SK-N-MC (cell line): ENCODE measurements around the gene C17orf107.
A peak's percentile ranks its signal among the peaks of the same experiment; 100 is the strongest.
"Not testable (repeated sequence)": the region's sequence is repeated elsewhere in the genome, so short reads cannot be mapped to it uniquely, and the experiment has no call there.

ENCODE experiments used
- DNase-seq: peaks from one replicate; pipeline ENCODE4 v3.0.0-alpha.2; 2011; ENCODE audit warnings: low read depth, low spot score
- H3K27ac ChIP-seq: fragments of 200-600 bp; sonication (generic); 2 replicates; pipeline ENCODE4 v1.5.1; 2016; ENCODE audit warnings: mixed run types
- H3K36me3 ChIP-seq: fragments of 200-600 bp; sonication (generic); 2 replicates; pipeline ENCODE4 v1.6.1; 2017; ENCODE audit warnings: antibody characterized with exemption, low read length, mixed read lengths; ENCODE audit not compliant: insufficient read depth
- H3K4me3 ChIP-seq: fragments of 200-600 bp; sonication (generic); 2 replicates; pipeline ENCODE4 v1.5.1; 2016
- H3K9ac ChIP-seq: fragments of 200-600 bp; sonication (generic); 2 replicates; pipeline ENCODE4 v1.8.0; 2017; ENCODE audit warnings: mixed run types, mixed read lengths; ENCODE audit not compliant: insufficient read length
- H3K9me3 ChIP-seq: fragments of 200-600 bp; sonication (generic); 2 replicates; pipeline ENCODE4 v1.6.1; 2017; ENCODE audit warnings: low read depth, mild to moderate bottlenecking, antibody characterized with exemption, low read length, moderate library complexity, mixed read lengths
- EZH2 ChIP-seq: fragments of 200-600 bp; sonication (generic); IDR thresholded peaks from one replicate; pipeline ENCODE4 v1.6.1; 2017; ENCODE audit warnings: antibody characterized with exemption
- FOXP2 ChIP-seq: optimal IDR thresholded peaks from 2 replicates; pipeline ENCODE3; 2011; ENCODE audit warnings: mild to moderate bottlenecking, moderate library complexity; ENCODE audit not compliant: insufficient read depth; ENCODE audit errors: extremely low read length, control extremely low read depth
- POLR2AphosphoS5 ChIP-seq: IDR thresholded peaks from 2 replicates; pipeline ENCODE4 v1.6.1; 2012; ENCODE audit warnings: mild to moderate bottlenecking, low read depth, low read length, borderline replicate concordance

The C17orf107 gene

GRCh38 chr17:4901648-4902344 lies 2.5 kb downstream of the C17orf107 start:
- TF ChIP-seq EZH2 (no peak), POLR2AphosphoS5 (no peak), FOXP2 (no peak)
- no peak overlapping the region for H3K27ac ChIP-seq
- peaks cover under 1% of the 10 kb centered on the region; the same call in 1 of the 2 replicates for H3K36me3 ChIP-seq
- no peak overlapping the region for H3K4me3 ChIP-seq
- no peak for DNase-seq
- no peak overlapping the region for H3K9ac ChIP-seq
- no peaks in the 10 kb centered on the region for H3K9me3 ChIP-seq

- H3K36me3 ChIP-seq, result no peaks in the 10 kb centered on the region
These were observed 3.2 kb downstream of the C17orf107 start for GRCh38 chr17:4902540-4902939.

GRCh38 chr17:4903051-4903818 lies 3.9 kb downstream of the C17orf107 start, which contains the start of gene CHRNE:
Gene CHRNE (minus strand): TSS chr17:4903098. CDS start chr17:4903063, 35 bp downstream.
- Histone ChIP-seq H3K36me3 (no peaks in the 10 kb centered on the region), H3K27ac (no peak within 1 kb of the TSS), H3K4me3 (no peak within 1 kb of the TSS), H3K9ac (no peak within 1 kb of the TSS), H3K9me3 (no peaks in the 10 kb centered on the region)
- TF ChIP-seq FOXP2 (no peak), EZH2 (no peak), POLR2AphosphoS5 (no peak)
- DNase-seq, result peak; percentile 24

More at GRCh38 chr17:4902540-4902939, 3.2 kb downstream of the C17orf107 start:
- TF ChIP-seq EZH2 (no peak), FOXP2 (no peak), POLR2AphosphoS5 (no peak)
- Histone ChIP-seq H3K27ac (no peak overlapping the region), H3K9me3 (no peaks in the 10 kb centered on the region), H3K4me3 (no peak overlapping the region), H3K9ac (no peak overlapping the region)
- DNase-seq, result no peak

GRCh38 chr17:4906642-4907041 lies 7.3 kb downstream of the C17orf107 start:
- DNase-seq, H3K36me3 ChIP-seq, H3K27ac ChIP-seq, H3K4me3 ChIP-seq, H3K9me3 ChIP-seq, H3K9ac ChIP-seq: not testable (repeated sequence)

GRCh38 chr17:4908301-4908700 lies 9.0 kb downstream of the C17orf107 start:
- Histone ChIP-seq H3K27ac (peak overlapping the region; percentile 84), H3K9me3 (no peaks in the 10 kb centered on the region), H3K36me3 (no peaks in the 10 kb centered on the region), H3K9ac (peak overlapping the region; percentile 37), H3K4me3 (peak overlapping the region; percentile 60)
- peak; percentile 28 for DNase-seq
- TF ChIP-seq POLR2AphosphoS5, result no peak
- TF ChIP-seq EZH2, result no peak
- no peak for TF ChIP-seq FOXP2

GRCh38 chr17:4908711-4909496 lies 9.6 kb downstream of the C17orf107 start:
- Histone ChIP-seq H3K9me3 (no peaks in the 10 kb centered on the region), H3K4me3 (peak overlapping the region; percentile 60), H3K9ac (peak overlapping the region; percentile 37), H3K27ac (peak overlapping the region; percentile 84), H3K36me3 (no peaks in the 10 kb centered on the region)
- TF ChIP-seq EZH2, result no peak
- TF ChIP-seq FOXP2, result no peak
- TF ChIP-seq POLR2AphosphoS5, result no peak
- DNase-seq, result no peak

- TF ChIP-seq EZH2, result no peak
- DNase-seq, result no peak
- H3K36me3 ChIP-seq, result no peaks in the 10 kb centered on the region
- peak overlapping the region; percentile 32 for H3K9ac ChIP-seq
- H3K4me3 ChIP-seq, result no peak overlapping the region
- no peaks in the 10 kb centered on the region for H3K9me3 ChIP-seq
- no peak overlapping the region for H3K27ac ChIP-seq
These were observed 14.7 kb downstream of the C17orf107 start for GRCh38 chr17:4913994-4914393.

GRCh38 chr17:4914551-4914950 lies 15.2 kb downstream of the C17orf107 start:
- not testable (repeated sequence) for H3K27ac ChIP-seq, H3K36me3 ChIP-seq, H3K9ac ChIP-seq, H3K4me3 ChIP-seq, DNase-seq, H3K9me3 ChIP-seq
